K562 (cell line): ENCODE data around the gene HCAR3. TPM values are rescaled to one million over a fixed set of nuclear protein-coding genes. Genes with fewer than 3 reads are reported as not detected.
A peak's percentile ranks its signal among the peaks of the same experiment; 100 is the strongest.

ENCODE experiments used
- ATAC-seq: fragments of 200-7000 bp; cut with Tn5 transposase; 3 replicates; pipeline ENCODE4 v1.9.1; 2020; ENCODE audit warnings: moderate library complexity
- BruUV-seq: library from RNA; stranded (reverse); fragments of 400-500 nt; replicated peaks from 2 replicates; lab custom pipeline; 2021; lab: Mats Ljungman, UMichigan
- CTCF ChIA-PET: fragments of 300-600 bp; formaldehyde crosslinking; extraction: SDS; loops from one replicate; lab custom pipeline; 2021; ENCODE audit warnings: low intra/inter-chr PET ratio; lab: Yijun Ruan, JAX
- POLR2A ChIA-PET: fragments of 300-600, 350-650 bp; sonication (Branson Sonifier 250); formaldehyde crosslinking; extraction: SDS; loops from one replicate; lab custom pipeline; 2021; ENCODE audit warnings: antibody characterized with exemption, inconsistent platforms; lab: Yijun Ruan, JAX
- DNase-seq, 4 experiments: peaks; one replicate each; pipeline versions ENCODE4 v3.0.0 to v3.0.0-alpha.2; 2011 to 2018; ENCODE audit warnings: low spot score in 3 of 4, mixed read lengths in 3 of 4; ENCODE audit errors: extremely low read depth in 1 of 4
- FAIRE-seq: peaks from 2 replicates; lab custom pipeline; 2011; peaks lifted over from hg19 to GRCh38; lab: Jason Lieb, UNC
- H2AFZ ChIP-seq: 2 replicates; pipeline ENCODE4 v1.6.0; 2011; ENCODE audit warnings: low read depth, low read length, control low read depth, inconsistent platforms
- H3K27ac ChIP-seq: fragments of 200-600 bp; 3 replicates; pipeline ENCODE4 v1.8.0; 2011; ENCODE audit warnings: low read depth, mild to moderate bottlenecking, control low read depth, inconsistent platforms, low read length, moderate library complexity, mixed read lengths; ENCODE audit errors: extremely low read depth
- H3K27me3 ChIP-seq, 2 experiments: fragments of 300-600 bp in 1 of 2; 2 replicates in 1 of 2; 3 replicates in 1 of 2; pipeline versions ENCODE4 v1.6.0 to v1.8.0; 2011; ENCODE audit warnings: inconsistent platforms in 2 of 2, low read length in 2 of 2, mild to moderate bottlenecking in 1 of 2, mixed read lengths in 1 of 2, moderate library complexity in 1 of 2; ENCODE audit not compliant: control insufficient read depth in 2 of 2, insufficient read depth in 2 of 2
- H3K36me3 ChIP-seq: fragments of 300-600 bp; 3 replicates; pipeline ENCODE4 v1.8.0; 2011; ENCODE audit warnings: mild to moderate bottlenecking, low read length, inconsistent platforms; ENCODE audit not compliant: control insufficient read depth, insufficient read depth
- H3K4me1 ChIP-seq, 2 experiments: fragments of 200-600 bp in 1 of 2; replicated peaks in 1 of 2; 2 replicates in 1 of 2; 3 replicates in 1 of 2; pipeline versions ENCODE4 v1.5.1 to v1.8.0; 2011; ENCODE audit warnings: inconsistent platforms in 2 of 2, low read length in 2 of 2, mild to moderate bottlenecking in 1 of 2, mixed read lengths in 1 of 2, moderate library complexity in 1 of 2; ENCODE audit not compliant: control insufficient read depth in 2 of 2, insufficient read depth in 2 of 2
- H3K4me2 ChIP-seq: 2 replicates; pipeline ENCODE4 v1.6.1; 2011; ENCODE audit warnings: low read length, control low read depth, inconsistent platforms, mixed read lengths; ENCODE audit not compliant: insufficient read depth
- H3K4me3 ChIP-seq: fragments of 200-600 bp; sonication (generic), shearing (Covaris generic); 2 replicates; pipeline ENCODE4 v1.5.1; 2016; ENCODE audit warnings: control low read depth, inconsistent platforms
- H3K79me2 ChIP-seq: fragments of 200-600 bp; 3 replicates; pipeline ENCODE4 v1.8.0; 2011; ENCODE audit warnings: low read length, inconsistent platforms; ENCODE audit not compliant: control insufficient read depth, insufficient read depth
- H3K9ac ChIP-seq, 2 experiments: 2 replicates each; pipeline versions ENCODE4 v1.6.0 to v1.6.1; 2011; ENCODE audit warnings: low read depth in 2 of 2, low read length in 2 of 2, control low read depth in 1 of 2, inconsistent platforms in 1 of 2, mild to moderate bottlenecking in 1 of 2, mixed read lengths in 1 of 2; ENCODE audit not compliant: insufficient read depth in 1 of 2
- H3K9me1 ChIP-seq: one replicate; pipeline ENCODE4 v1.6.0; 2011; ENCODE audit warnings: inconsistent platforms, mild to moderate bottlenecking, low read length, moderate library complexity; ENCODE audit not compliant: control insufficient read depth, insufficient read depth
- H3K9me3 ChIP-seq: replicated peaks from 2 replicates; pipeline ENCODE4 v1.5.1; 2011; ENCODE audit warnings: low read depth, low read length, inconsistent platforms; ENCODE audit not compliant: control insufficient read depth, insufficient read depth
- H4K20me1 ChIP-seq: replicated peaks from 2 replicates; pipeline ENCODE4 v1.6.1; 2011; ENCODE audit warnings: low read length, inconsistent platforms, mixed read lengths; ENCODE audit not compliant: control insufficient read depth, insufficient read depth
- ADNP ChIP-seq: fragments of 200-800 bp; sonication (Bioruptor generic); IDR thresholded peaks from 2 replicates; pipeline ENCODE4 v1.6.1; 2016; ENCODE audit warnings: missing genetic modification characterization, missing compliant biosample characterization
- ATF1 ChIP-seq, 2 experiments: fragments of 450-650 bp in 1 of 2; IDR thresholded peaks; 2 replicates each; pipeline ENCODE4 v1.6.1; 2016; ENCODE audit warnings: missing compliant biosample characterization in 1 of 2, missing genetic modification characterization in 1 of 2
- CREB1 ChIP-seq, 2 experiments: sonication (generic) in 1 of 2; formaldehyde crosslinking in 1 of 2; IDR thresholded peaks; 2 replicates each; pipeline versions ENCODE4 v1.6.1 to v1.8.0; 2012 to 2022; ENCODE audit warnings: inconsistent platforms in 1 of 2, mild to moderate bottlenecking in 1 of 2, missing genetic modification reagents in 1 of 2, moderate library complexity in 1 of 2
- EHMT2 ChIP-seq: fragments of 450-650 bp; IDR thresholded peaks from 2 replicates; pipeline ENCODE4 v1.6.1; 2018; ENCODE audit warnings: antibody characterized with exemption
- ETS2 ChIP-seq: IDR thresholded peaks from 2 replicates; pipeline ENCODE4 v1.6.1; 2016; ENCODE audit warnings: borderline replicate concordance, missing genetic modification characterization, mild to moderate bottlenecking, moderate library complexity, missing compliant biosample characterization; ENCODE audit not compliant: poor library complexity, severe bottlenecking
- RBM39 ChIP-seq: fragments of 200-400 bp; formaldehyde crosslinking; optimal IDR thresholded peaks from 2 replicates; pipeline ENCODE3; 2018; ENCODE audit warnings: low read depth, low read length
- RCOR1 ChIP-seq, 2 experiments: IDR thresholded peaks; 2 replicates each; pipeline ENCODE4 v1.6.1; 2012; ENCODE audit warnings: low read depth in 2 of 2, low read length in 2 of 2, borderline replicate concordance in 1 of 2, improper control_type of control experiment in 1 of 2
- TEAD2 ChIP-seq: fragments of 450-650 bp; IDR thresholded peaks from 2 replicates; pipeline ENCODE4 v1.6.1; 2016; ENCODE audit warnings: missing genetic modification characterization, control low read depth, missing compliant biosample characterization
- TRIM24 ChIP-seq, 2 experiments: fragments of 450-650 bp; IDR thresholded peaks; 2 replicates each; pipeline ENCODE4 v1.6.1; 2016
- ZKSCAN8 ChIP-seq: fragments of 200-800 bp; sonication (Bioruptor generic); IDR thresholded peaks from 2 replicates; pipeline ENCODE4 v1.6.1; 2016; ENCODE audit warnings: missing genetic modification characterization, missing compliant biosample characterization
- ZNF12 ChIP-seq: sonication (generic); formaldehyde crosslinking; IDR thresholded peaks from 2 replicates; pipeline ENCODE4 v1.4.0; 2020; ENCODE audit warnings: mild to moderate bottlenecking, missing genetic modification reagents
- ZNF175 ChIP-seq: fragments of 200-800 bp; sonication (Bioruptor generic); IDR thresholded peaks from 2 replicates; pipeline ENCODE4 v1.6.1; 2016; ENCODE audit warnings: low read depth, mild to moderate bottlenecking, missing genetic modification characterization, missing compliant biosample characterization
- WGBS: fragments of 100-300 bp; shearing (Covaris generic); methylation state at CpG from one replicate; pipeline ENCODE4 v1.1.6; 2016; ENCODE audit warnings: low coverage, mixed read lengths; ENCODE audit not compliant: insufficient coverage; ENCODE audit errors: missing lambda C conversion rate; 5-methylcytosine and 5-hydroxymethylcytosine counted together
- in situ Hi-C: fragments of 300-500 bp; cut with MboI; formaldehyde crosslinking; loops from 4 replicates; pipeline ENCODE4 v1.15.0; 2018; ENCODE audit warnings: inconsistent platforms, mixed read lengths
- intact Hi-C: fragments of 100-400 bp; cut with micrococcal nuclease; formaldehyde crosslinking; loops from 2 replicates; pipeline ENCODE4 v1.14.2; 2022
- polyA plus RNA-seq, 8 experiments: library from polyadenylated mRNA; depleted of rRNA in 4 of 8; stranded (reverse) in 5 of 8; unstranded in 3 of 8; fragments of >200 nt; fragmentation: Nextera tagmentation in 2 of 8; fragmentation: Illumina TruSeq in 1 of 8; extraction: Ambion mirVana in 2 of 8; extraction: Trizol in 1 of 8; gene quantifications; 2 replicates each; pipeline versions ENCODE4 v1.2.1 to v1.2.3, GENCODE V29; 2011 to 2014; ENCODE audit warnings: inconsistent platforms in 1 of 8, missing spikeins in 1 of 8
- total RNA-seq, 7 experiments: library from RNA; depleted of rRNA in 6 of 7; stranded (reverse); fragments of >200 nt in 6 of 7; fragmentation: Illumina TruSeq in 2 of 7; extraction: Trizol in 2 of 7; gene quantifications; 2 replicates each; pipeline versions ENCODE4 v1.2.1 to v1.2.3, GENCODE V29; 2011 to 2021; ENCODE audit warnings: low replicate concordance in 1 of 7
- TF ChIP-seq, protein P1 (sequence below): sonication (generic); formaldehyde crosslinking; IDR thresholded peaks from 2 replicates; pipeline ENCODE4 v1.8.1; 2023; ENCODE audit warnings: mild to moderate bottlenecking, missing genetic modification reagents
- TF ChIP-seq, protein P2 (sequence below): fragments of 450-650 bp; IDR thresholded peaks from 2 replicates; pipeline ENCODE4 v1.6.1; 2016; ENCODE audit warnings: mild to moderate bottlenecking
- TF ChIP-seq, protein P3 (sequence below): fragments of 450-650 bp; IDR thresholded peaks from 2 replicates; pipeline ENCODE4 v1.6.1; 2016; ENCODE audit warnings: missing biosample characterization, missing genetic modification characterization
- TF ChIP-seq, protein P4 (sequence below): fragments of 450-650 bp; IDR thresholded peaks from 2 replicates; pipeline ENCODE4 v1.6.1; 2016

HCAR3 gene
- total and polyA plus RNA-seq, 9 of the 15 experiments (the other 6 are each of a cell fraction or from before 2014, with no cell fraction given): not detected

DNA sequence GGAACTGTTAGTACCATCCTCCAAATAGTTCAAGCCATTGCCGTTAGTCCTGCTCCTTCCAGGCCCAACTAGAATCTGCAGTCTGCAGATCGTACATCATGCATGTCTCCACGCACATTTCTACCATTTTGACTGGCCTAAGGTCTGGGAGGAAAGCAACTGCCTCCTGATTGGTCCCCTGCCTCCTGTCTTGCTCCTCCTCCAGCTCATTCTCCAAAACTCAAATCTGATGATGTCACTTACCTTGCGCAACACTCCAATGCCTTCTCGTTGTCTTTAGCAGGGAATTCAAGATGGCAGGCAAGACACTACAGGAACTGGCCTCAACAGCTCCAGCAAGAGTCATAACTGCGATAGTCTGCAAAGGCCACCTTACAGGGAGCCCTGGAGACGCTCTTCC, 23.7 kb upstream of the HCAR3 start:
- no peaks in the 10 kb centered on the region for H4K20me1 ChIP-seq
- no peaks in the 10 kb centered on the region for H3K36me3 ChIP-seq
- no peaks in the 10 kb centered on the region for H3K9me1 ChIP-seq
- ChIA-PET CTCF (no interaction called here), POLR2A (interaction anchor here (0.7 kb wide), 1 partner anchor 373 kb away, joined by 3 read pairs; no protein-coding TSS in a partner anchor)
- intact Hi-C loops: no loop called here
- no TSS peak for BruUV-seq
- peak overlapping the region; percentile 89 for H2AFZ ChIP-seq
- no peaks in the 10 kb centered on the region for H3K9me3 ChIP-seq
- FAIRE-seq (peak; percentile 76), DNase-seq (peak; percentile 56 to 69 (median 64)), ATAC-seq (peak; percentile 92)
- H3K4me1 ChIP-seq: peaks cover 0 to 11% of the 10 kb centered on the region in 2 experiments; a peak in 3 of 5 replicates
- 50% methylated on average over 7 of the region's 7 CpGs for whole genome bisulfite sequencing
- peak overlapping the region; percentile 26; the same call in 1 of the 2 replicates for H3K4me2 ChIP-seq
- no peaks in the 10 kb centered on the region for H3K27me3 ChIP-seq
- no peak overlapping the region for H3K9ac ChIP-seq
- no peak overlapping the region for H3K4me3 ChIP-seq
- in situ Hi-C loops: no loop called here
- no peaks in the 10 kb centered on the region for H3K79me2 ChIP-seq
- H3K27ac ChIP-seq: no peak overlapping the region
- no peak for TF ChIP-seq ADNP (tag)
- TF ChIP-seq, protein P1, sequence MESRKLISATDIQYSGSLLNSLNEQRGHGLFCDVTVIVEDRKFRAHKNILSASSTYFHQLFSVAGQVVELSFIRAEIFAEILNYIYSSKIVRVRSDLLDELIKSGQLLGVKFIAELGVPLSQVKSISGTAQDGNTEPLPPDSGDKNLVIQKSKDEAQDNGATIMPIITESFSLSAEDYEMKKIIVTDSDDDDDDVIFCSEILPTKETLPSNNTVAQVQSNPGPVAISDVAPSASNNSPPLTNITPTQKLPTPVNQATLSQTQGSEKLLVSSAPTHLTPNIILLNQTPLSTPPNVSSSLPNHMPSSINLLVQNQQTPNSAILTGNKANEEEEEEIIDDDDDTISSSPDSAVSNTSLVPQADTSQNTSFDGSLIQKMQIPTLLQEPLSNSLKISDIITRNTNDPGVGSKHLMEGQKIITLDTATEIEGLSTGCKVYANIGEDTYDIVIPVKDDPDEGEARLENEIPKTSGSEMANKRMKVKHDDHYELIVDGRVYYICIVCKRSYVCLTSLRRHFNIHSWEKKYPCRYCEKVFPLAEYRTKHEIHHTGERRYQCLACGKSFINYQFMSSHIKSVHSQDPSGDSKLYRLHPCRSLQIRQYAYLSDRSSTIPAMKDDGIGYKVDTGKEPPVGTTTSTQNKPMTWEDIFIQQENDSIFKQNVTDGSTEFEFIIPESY (CRISPR knock-in tag): no peak
- TF ChIP-seq, protein P2, sequence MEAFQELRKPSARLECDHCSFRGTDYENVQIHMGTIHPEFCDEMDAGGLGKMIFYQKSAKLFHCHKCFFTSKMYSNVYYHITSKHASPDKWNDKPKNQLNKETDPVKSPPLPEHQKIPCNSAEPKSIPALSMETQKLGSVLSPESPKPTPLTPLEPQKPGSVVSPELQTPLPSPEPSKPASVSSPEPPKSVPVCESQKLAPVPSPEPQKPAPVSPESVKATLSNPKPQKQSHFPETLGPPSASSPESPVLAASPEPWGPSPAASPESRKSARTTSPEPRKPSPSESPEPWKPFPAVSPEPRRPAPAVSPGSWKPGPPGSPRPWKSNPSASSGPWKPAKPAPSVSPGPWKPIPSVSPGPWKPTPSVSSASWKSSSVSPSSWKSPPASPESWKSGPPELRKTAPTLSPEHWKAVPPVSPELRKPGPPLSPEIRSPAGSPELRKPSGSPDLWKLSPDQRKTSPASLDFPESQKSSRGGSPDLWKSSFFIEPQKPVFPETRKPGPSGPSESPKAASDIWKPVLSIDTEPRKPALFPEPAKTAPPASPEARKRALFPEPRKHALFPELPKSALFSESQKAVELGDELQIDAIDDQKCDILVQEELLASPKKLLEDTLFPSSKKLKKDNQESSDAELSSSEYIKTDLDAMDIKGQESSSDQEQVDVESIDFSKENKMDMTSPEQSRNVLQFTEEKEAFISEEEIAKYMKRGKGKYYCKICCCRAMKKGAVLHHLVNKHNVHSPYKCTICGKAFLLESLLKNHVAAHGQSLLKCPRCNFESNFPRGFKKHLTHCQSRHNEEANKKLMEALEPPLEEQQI: 0 out of 2 replicates have a peak, but pooled peaks have one; percentile 38
- TF ChIP-seq ZNF175 (CRISPR knock-in tag): no peak
- TF ChIP-seq RBM39: no peak
- TF ChIP-seq TRIM24 (IDR thresholded peaks at IDR 0.05): peak; percentile 41 to 69; a peak in 3 of 4 replicates
- TF ChIP-seq EHMT2: peak; percentile 96
- TF ChIP-seq TEAD2 (tag): no peak
- peak in 1 of 2 experiments; percentile 51; a peak in 1 of 4 replicates for TF ChIP-seq RCOR1 (IDR thresholded peaks at IDR 0.05; ENCODE audit: borderline replicate concordance in 1 of 2, low read depth in 2 of 2, low read length in 2 of 2)
- TF ChIP-seq ETS2: no peak
- no peak for TF ChIP-seq ATF1 (CRISPR knock-in tag; IDR thresholded peaks at IDR 0.05)
- peak; percentile 51 for TF ChIP-seq ATF1 (tag; IDR thresholded peaks at IDR 0.05)
- TF ChIP-seq, protein P3, sequence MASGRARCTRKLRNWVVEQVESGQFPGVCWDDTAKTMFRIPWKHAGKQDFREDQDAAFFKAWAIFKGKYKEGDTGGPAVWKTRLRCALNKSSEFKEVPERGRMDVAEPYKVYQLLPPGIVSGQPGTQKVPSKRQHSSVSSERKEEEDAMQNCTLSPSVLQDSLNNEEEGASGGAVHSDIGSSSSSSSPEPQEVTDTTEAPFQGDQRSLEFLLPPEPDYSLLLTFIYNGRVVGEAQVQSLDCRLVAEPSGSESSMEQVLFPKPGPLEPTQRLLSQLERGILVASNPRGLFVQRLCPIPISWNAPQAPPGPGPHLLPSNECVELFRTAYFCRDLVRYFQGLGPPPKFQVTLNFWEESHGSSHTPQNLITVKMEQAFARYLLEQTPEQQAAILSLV (tag): peak; percentile 98
- no peak for TF ChIP-seq CREB1 (IDR thresholded peaks at IDR 0.05)
- peak; percentile 52; the same call in 1 of the 2 replicates for TF ChIP-seq CREB1 (CRISPR knock-in tag; IDR thresholded peaks at IDR 0.05)
- no peak for TF ChIP-seq ZKSCAN8
- TF ChIP-seq, protein P4, sequence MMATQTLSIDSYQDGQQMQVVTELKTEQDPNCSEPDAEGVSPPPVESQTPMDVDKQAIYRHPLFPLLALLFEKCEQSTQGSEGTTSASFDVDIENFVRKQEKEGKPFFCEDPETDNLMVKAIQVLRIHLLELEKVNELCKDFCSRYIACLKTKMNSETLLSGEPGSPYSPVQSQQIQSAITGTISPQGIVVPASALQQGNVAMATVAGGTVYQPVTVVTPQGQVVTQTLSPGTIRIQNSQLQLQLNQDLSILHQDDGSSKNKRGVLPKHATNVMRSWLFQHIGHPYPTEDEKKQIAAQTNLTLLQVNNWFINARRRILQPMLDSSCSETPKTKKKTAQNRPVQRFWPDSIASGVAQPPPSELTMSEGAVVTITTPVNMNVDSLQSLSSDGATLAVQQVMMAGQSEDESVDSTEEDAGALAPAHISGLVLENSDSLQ: peak; percentile 72
- TF ChIP-seq ZNF12 (CRISPR knock-in tag): no peak
